Subcutaneous abdominal adipose tissue (tissue), 5 donors: ENCODE measurements around the gene DEPDC5.

Source experiments
- H3K27ac ChIP-seq: one replicate; pipeline ENCODE4 v1.7.0; 2013; ENCODE audit warnings: low read depth, mild to moderate bottlenecking, inconsistent platforms, low read length, moderate library complexity
- H3K27me3 ChIP-seq, 5 donors: one replicate each; pipeline ENCODE4 v1.7.0; 2013; ENCODE audit warnings: low read length in 5 of 5, inconsistent platforms in 1 of 5; ENCODE audit not compliant: control insufficient read depth in 5 of 5, insufficient read depth in 4 of 5
- H3K36me3 ChIP-seq, 5 donors: one replicate each; pipeline ENCODE4 v1.7.0; 2013; ENCODE audit warnings: low read length in 5 of 5; ENCODE audit not compliant: control insufficient read depth in 5 of 5, insufficient read depth in 5 of 5
- H3K4me1 ChIP-seq, 5 donors: one replicate each; pipeline ENCODE4 v1.7.0; 2013; ENCODE audit warnings: low read length in 5 of 5, mild to moderate bottlenecking in 3 of 5, moderate library complexity in 1 of 5; ENCODE audit not compliant: control insufficient read depth in 5 of 5, insufficient read depth in 5 of 5
- H3K4me3 ChIP-seq, 5 donors: one replicate each; pipeline ENCODE4 v1.7.0; 2013; ENCODE audit warnings: low read length in 5 of 5, low read depth in 1 of 5
- H3K9ac ChIP-seq, 5 donors: one replicate each; pipeline ENCODE4 v1.7.0; 2013; ENCODE audit warnings: low read length in 5 of 5, mild to moderate bottlenecking in 4 of 5, moderate library complexity in 3 of 5
- H3K9me3 ChIP-seq, 5 donors: one replicate each; pipeline ENCODE4 v1.7.0; 2013; ENCODE audit warnings: low read length in 5 of 5; ENCODE audit not compliant: control insufficient read depth in 5 of 5
- donor health status: healthy.
- donor health status: healthy.
- donor health status: healthy.
- donor health status: healthy.
- donor health status: healthy.

DEPDC5 gene

DNA sequence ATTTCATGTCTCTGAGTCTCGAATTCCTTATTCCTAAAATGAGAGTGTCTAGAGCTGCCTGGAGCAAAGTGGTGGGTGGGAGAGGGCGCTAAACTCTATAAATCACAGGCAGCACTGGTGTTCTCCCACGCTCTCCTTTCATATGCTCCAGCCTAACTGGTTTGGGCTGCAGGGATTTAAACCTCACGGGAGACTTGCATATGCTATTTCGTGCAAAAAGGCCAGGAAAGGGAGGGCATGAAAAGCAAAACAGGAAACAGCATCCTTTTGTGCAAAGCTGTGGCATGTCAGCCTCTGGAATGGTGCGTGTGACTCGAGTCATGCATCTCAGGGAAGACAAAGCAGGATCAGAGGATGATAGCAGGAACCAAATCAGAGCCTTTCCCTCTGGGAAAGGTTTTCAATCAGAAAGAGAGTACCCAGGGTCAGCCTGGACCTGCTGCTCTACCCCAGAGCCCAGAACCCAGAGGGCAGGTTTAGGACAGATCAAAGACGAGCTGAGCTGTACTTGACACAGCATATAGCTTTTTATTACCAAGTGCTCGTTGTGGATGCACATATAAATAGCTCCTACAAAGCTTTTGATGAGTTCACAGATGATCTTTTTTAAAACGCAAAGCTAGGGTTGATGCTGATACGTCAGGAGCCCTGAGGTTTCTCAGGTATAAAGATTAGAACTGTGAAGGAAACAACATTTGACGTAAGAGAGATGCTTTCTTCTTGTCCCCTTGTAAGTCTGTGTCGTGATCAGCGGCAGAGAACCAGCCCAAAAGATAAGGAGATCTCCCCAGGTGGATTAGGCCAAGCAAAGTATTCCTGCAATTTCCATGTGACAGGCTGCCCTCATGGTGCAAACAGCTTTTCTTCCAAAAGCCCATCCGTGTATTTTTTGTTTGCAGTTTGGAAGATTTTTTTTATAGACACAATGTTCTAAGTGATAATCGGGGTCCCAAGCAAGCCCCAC is 144.3 kb downstream of the DEPDC5 start:
- H3K4me1 ChIP-seq, result peaks cover 0 to 9% (median 7%) of the 10 kb centered on the region in 5 donors
- H3K4me3 ChIP-seq, result no peak overlapping the region
- H3K9me3 ChIP-seq, result no peaks in the 10 kb centered on the region
- no peak overlapping the region for H3K27ac ChIP-seq
- peaks cover 15 to 54% (median 41%) of the 10 kb centered on the region in 5 donors for H3K36me3 ChIP-seq
- H3K27me3 ChIP-seq, result no peaks in the 10 kb centered on the region
- H3K9ac ChIP-seq, result no peak overlapping the region

DNA sequence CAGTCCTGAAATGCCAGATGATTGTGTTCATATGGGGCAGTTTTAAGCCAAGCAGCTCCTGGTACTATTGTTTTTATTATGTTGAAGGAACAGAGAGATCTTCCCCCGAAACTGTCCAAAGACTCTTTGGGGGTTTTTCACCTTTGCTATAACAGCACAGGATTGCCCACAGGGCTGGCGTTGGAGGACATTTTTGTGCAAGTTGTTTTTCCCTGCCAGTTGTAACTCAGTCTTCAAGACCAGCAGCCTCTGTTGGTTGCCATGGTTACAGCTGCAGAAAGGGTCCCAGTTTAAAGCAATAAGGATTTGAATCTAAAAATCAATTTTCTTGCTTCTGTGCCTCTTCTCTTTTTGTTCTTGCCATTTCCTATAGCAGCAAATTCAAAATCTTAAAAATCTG is 145.1 kb downstream of the DEPDC5 start:
- no peaks in the 10 kb centered on the region for H3K27me3 ChIP-seq
- H3K27ac ChIP-seq, result no peak overlapping the region
- peaks cover 15 to 48% (median 38%) of the 10 kb centered on the region in 5 donors for H3K36me3 ChIP-seq
- H3K4me1 ChIP-seq, result peaks cover 0 to 9% (median 7%) of the 10 kb centered on the region in 5 donors
- no peak overlapping the region for H3K9ac ChIP-seq
- H3K9me3 ChIP-seq, result no peaks in the 10 kb centered on the region
- no peak overlapping the region for H3K4me3 ChIP-seq

DNA sequence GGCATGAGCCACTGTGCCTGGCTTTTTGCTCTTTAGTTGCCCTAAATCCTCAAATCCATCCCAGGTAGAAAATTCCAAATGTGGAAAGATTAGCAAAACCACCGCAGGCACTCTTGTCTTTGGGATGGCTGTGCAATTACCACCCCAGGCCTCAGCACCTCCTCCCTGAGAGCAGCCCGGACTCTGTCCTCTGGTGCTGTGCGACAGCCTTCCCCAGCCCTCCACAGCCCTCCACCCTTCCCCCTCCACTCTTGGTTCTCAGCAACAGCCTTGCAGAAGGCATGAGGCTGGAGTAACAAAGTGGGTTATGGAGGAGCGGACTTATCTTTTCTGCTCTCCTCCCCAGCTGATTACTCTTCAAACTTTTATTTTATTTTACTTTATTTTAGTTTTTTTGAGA is 145.8 kb downstream of the DEPDC5 start:
- H3K4me1 ChIP-seq, result peaks cover 0 to 9% (median 7%) of the 10 kb centered on the region in 5 donors
- H3K27ac ChIP-seq, result no peak overlapping the region
- H3K9me3 ChIP-seq, result no peaks in the 10 kb centered on the region

DNA sequence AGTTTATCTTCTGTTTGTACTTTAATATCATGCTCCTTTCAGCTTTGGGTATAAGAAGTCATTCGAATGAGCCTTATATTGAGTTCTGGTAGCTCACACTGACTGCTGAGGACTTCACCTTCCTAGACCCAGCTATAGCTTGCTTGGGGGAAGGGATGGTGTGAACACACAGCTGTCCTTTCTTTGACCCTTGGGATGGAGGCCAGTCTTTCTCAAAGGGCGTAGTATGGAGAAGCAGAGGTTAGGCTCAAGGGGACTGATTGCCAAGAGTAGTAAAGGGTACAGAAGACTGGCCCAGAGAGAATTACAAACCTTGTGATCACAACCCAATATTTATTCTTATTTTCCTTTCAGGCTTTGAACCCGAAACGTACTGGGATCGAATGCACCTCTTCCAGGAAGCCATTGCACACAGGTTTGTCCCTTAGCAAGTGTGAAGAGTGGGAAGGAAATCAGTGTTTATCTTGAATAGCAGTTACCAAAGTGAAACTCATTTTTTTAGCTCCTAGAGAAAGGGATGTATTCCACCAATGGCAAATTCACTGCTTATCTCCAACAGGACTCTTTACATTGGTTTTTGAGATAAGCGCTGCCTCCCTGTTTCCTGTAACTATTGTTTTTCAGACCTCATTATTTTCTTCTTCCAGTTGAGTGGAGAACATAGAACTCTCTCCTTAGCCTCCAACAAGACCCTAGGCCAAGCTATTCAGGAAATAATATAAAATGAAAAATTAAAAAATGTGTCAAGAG is 147.7 kb downstream of the DEPDC5 start:
- H3K36me3 ChIP-seq, result peaks cover 16 to 55% (median 39%) of the 10 kb centered on the region in 5 donors
- no peak overlapping the region for H3K9ac ChIP-seq
- peaks cover 0 to 9% (median 7%) of the 10 kb centered on the region in 5 donors for H3K4me1 ChIP-seq
- H3K27ac ChIP-seq, result no peak overlapping the region
- H3K27me3 ChIP-seq, result no peaks in the 10 kb centered on the region
- H3K4me3 ChIP-seq, result no peak overlapping the region
- no peaks in the 10 kb centered on the region for H3K9me3 ChIP-seq

More for the DNA sequence above, 145.8 kb downstream of the DEPDC5 start:
- Histone ChIP-seq H3K9ac (no peak overlapping the region), H3K36me3 (peaks cover 16 to 50% (median 37%) of the 10 kb centered on the region in 5 donors), H3K4me3 (no peak overlapping the region), H3K27me3 (no peaks in the 10 kb centered on the region)

DNA sequence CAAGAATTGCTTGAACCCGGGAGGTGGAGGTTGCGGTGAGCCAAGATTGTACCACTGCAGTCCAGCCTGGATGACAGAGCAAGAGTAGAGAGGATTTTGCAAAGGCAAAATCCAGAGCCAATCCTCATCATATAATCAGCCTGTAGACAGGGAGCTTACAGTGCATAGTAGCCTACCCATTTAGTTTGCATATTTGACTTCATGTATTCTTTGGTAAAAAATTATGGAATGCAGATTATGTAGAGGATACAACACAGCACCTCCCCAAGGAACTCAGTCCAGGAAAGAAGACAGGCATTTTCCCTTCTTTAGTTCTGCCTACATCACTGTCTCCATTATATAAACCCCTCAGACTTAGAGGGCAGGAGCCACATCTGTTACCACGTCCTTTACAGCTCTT is 150.8 kb downstream of the DEPDC5 start:
- Histone ChIP-seq H3K27me3 (no peaks in the 10 kb centered on the region), H3K4me3 (no peak overlapping the region), H3K9ac (no peak overlapping the region), H3K4me1 (peaks cover 0 to 9% (median 7%) of the 10 kb centered on the region in 5 donors), H3K27ac (no peak overlapping the region), H3K9me3 (no peaks in the 10 kb centered on the region), H3K36me3 (peaks cover 9 to 50% (median 35%) of the 10 kb centered on the region in 5 donors)

DNA sequence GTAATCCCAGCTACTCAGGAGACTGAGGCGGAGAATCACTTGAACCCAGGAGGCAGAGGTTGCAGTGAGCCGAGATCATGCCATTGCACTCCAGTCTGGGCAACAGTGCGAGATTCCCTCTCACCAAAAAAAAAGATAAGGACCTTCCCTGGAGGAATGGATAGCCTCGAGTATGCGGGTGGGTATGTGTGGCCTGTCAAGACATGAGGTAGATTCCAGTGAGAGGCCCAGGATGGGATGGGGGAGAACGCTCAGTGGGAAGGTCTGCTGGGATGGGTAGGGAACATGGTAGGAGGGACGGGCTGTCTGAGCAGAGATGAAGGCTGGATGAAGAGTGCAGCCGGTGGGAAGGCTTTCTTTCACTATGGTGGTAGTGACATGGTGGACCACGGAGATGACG is 151.5 kb downstream of the DEPDC5 start:
- H3K4me1 ChIP-seq, result peaks cover 0 to 9% (median 7%) of the 10 kb centered on the region in 5 donors
- H3K4me3 ChIP-seq, result no peak overlapping the region
- H3K27me3 ChIP-seq, result no peaks in the 10 kb centered on the region
- H3K9ac ChIP-seq, result no peak overlapping the region
- H3K36me3 ChIP-seq, result peaks cover 9 to 53% (median 38%) of the 10 kb centered on the region in 5 donors
- no peak overlapping the region for H3K27ac ChIP-seq
- H3K9me3 ChIP-seq, result no peaks in the 10 kb centered on the region

DNA sequence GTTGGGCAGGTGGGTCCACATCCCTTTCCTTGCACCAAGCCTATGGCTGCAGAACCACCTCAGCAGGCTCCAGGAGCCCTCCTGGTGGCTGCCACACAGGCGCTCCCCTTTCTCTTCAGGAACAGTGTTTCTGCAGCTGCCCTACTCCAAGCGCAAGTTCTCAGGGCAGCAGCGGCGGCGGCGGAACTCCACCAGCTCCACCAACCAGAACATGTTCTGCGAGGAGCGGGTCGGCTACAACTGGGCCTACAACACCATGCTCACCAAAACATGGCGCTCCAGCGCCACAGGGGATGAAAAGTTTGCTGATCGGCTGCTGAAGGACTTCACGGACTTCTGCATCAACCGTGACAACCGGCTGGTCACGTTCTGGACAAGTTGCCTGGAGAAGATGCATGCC is 152.3 kb downstream of the DEPDC5 start:
- Histone ChIP-seq H3K36me3 (peaks cover 9 to 53% (median 40%) of the 10 kb centered on the region in 5 donors), H3K9ac (no peak overlapping the region), H3K4me3 (no peak overlapping the region), H3K27ac (no peak overlapping the region), H3K27me3 (no peaks in the 10 kb centered on the region), H3K9me3 (no peaks in the 10 kb centered on the region), H3K4me1 (peaks cover 0 to 8% (median 7%) of the 10 kb centered on the region in 5 donors)

DNA sequence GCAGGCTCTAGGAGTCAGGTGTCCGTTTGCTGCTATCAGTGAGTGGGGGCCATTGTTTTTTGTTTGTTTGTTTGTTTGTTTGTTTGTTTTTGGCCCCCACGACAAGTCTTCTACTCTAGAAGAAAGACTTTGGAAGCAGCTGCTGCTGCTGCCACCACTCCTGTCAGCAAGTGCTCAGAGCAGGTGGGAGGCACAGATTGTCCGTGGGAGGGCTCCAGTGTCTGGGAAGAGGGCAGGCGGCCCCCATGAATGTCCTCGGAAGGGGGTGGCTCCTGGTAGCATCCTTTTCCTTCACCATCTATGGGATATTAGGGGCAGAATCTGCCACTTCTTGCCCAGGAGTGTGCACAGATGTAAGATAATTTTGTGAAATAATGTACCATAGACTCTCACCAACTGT is 152.8 kb downstream of the DEPDC5 start:
- Histone ChIP-seq H3K27ac (no peak overlapping the region), H3K9me3 (no peaks in the 10 kb centered on the region), H3K9ac (no peak overlapping the region), H3K4me1 (peaks cover 0 to 3% (median 3%) of the 10 kb centered on the region in 5 donors), H3K27me3 (no peaks in the 10 kb centered on the region), H3K36me3 (peaks cover 9 to 51% (median 40%) of the 10 kb centered on the region in 5 donors), H3K4me3 (no peak overlapping the region)

DNA sequence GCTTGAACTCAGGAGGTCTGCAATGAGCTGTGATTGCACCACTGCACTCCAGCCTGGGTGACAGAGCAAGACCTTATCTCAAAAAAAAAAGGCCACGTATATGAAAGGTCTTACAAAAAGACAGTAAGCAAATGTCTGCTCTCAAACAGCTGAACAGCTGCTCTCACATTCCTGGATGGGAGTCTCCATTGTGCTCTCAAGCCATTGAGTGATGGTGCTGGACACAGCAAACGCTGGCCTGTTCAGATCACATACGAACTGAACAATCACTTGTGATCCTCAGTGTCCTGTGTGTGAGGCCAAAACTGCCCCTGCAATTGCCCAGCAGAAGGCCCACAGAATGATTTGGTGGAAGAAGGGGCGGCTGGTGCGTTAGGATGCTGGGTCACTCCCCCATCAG is 156.2 kb downstream of the DEPDC5 start:
- no peaks in the 10 kb centered on the region for H3K27me3 ChIP-seq
- H3K9ac ChIP-seq, result no peak overlapping the region
- no peak overlapping the region for H3K4me3 ChIP-seq
- H3K4me1 ChIP-seq, result no peaks in the 10 kb centered on the region
- H3K36me3 ChIP-seq, result peaks cover 0 to 39% (median 28%) of the 10 kb centered on the region in 5 donors
- H3K9me3 ChIP-seq, result no peaks in the 10 kb centered on the region
- H3K27ac ChIP-seq, result no peak overlapping the region
